GM12878 (cell line): ENCODE measurements around the gene SNCA. TPM values are rescaled to one million over a fixed set of nuclear protein-coding genes. Genes with fewer than 3 reads are reported as not detected.

ENCODE experiments used
- ATAC-seq: fragments of 200-7000 bp; cut with Tn5 transposase; 3 replicates; pipeline ENCODE4 v1.9.1; 2020; ENCODE audit warnings: mild to moderate bottlenecking, moderate library complexity
- BruUV-seq: library from RNA; stranded (reverse); fragments of 400-500 nt; replicated peaks from 2 replicates; lab custom pipeline; 2021; lab: Mats Ljungman, UMichigan
- CTCF ChIA-PET: fragments of 300-600 bp; sonication (Branson Sonifier 250); formaldehyde crosslinking; extraction: SDS; loops from one replicate; lab custom pipeline; 2021; ENCODE audit warnings: inconsistent platforms; lab: Yijun Ruan, JAX
- POLR2A ChIA-PET: fragments of 350-600 bp; formaldehyde crosslinking; extraction: SDS; loops from one replicate; lab custom pipeline; 2021; ENCODE audit warnings: inconsistent platforms; lab: Charles Lee
- RAD21 ChIA-PET: fragments of 300-600 bp; sonication (Branson Sonifier 250); formaldehyde crosslinking; loops from one replicate; lab custom pipeline; 2023; ENCODE audit warnings: antibody characterized with exemption; ENCODE audit not compliant: unreplicated experiment; lab: Charles Lee
- SMC1A ChIA-PET: fragments of 300-600 bp; sonication (Branson Sonifier 250); formaldehyde crosslinking; loops from one replicate; lab custom pipeline; 2023; ENCODE audit not compliant: unreplicated experiment, uncharacterized antibody; lab: Charles Lee
- DNase-seq: peaks from one replicate; pipeline ENCODE4 v3.0.0-alpha.2; 2011; ENCODE audit warnings: low read depth, low spot score
- FAIRE-seq: peaks from 3 replicates; lab custom pipeline; 2011; peaks lifted over from hg19 to GRCh38; lab: Jason Lieb, UNC
- H2AFZ ChIP-seq: 2 replicates; pipeline ENCODE4 v1.6.0; 2011; ENCODE audit warnings: low read depth, low read length, control low read depth; ENCODE audit not compliant: control insufficient read depth
- H3K27ac ChIP-seq: 2 replicates; pipeline ENCODE4 v1.5.1; 2011; ENCODE audit warnings: control low read depth; ENCODE audit not compliant: control insufficient read depth, insufficient read depth
- H3K27me3 ChIP-seq, 2 experiments: replicated peaks in 1 of 2; 2 replicates each; pipeline versions ENCODE4 v1.6.0 to v1.6.1; 2011; ENCODE audit warnings: low read length in 1 of 2; ENCODE audit not compliant: control insufficient read depth in 2 of 2, insufficient read depth in 2 of 2
- H3K36me3 ChIP-seq, 2 experiments: 2 replicates each; pipeline ENCODE4 v1.5.1; 2011; ENCODE audit warnings: low read length in 1 of 2; ENCODE audit not compliant: control insufficient read depth in 2 of 2, insufficient read depth in 2 of 2
- H3K4me1 ChIP-seq: 2 replicates; pipeline ENCODE4 v1.6.1; 2011; ENCODE audit warnings: mild to moderate bottlenecking, low read length, moderate library complexity, mixed read lengths; ENCODE audit not compliant: control insufficient read depth, insufficient read depth
- H3K4me2 ChIP-seq: 2 replicates; pipeline ENCODE4 v1.6.0; 2011; ENCODE audit warnings: control low read depth; ENCODE audit not compliant: control insufficient read depth, insufficient read depth
- H3K4me3 ChIP-seq: fragments of 200-600 bp; sonication (generic); 2 replicates; pipeline ENCODE4 v1.5.1; 2016
- H3K79me2 ChIP-seq: 2 replicates; pipeline ENCODE4 v1.6.0; 2011; ENCODE audit warnings: low read length; ENCODE audit not compliant: control insufficient read depth, insufficient read depth
- H3K9ac ChIP-seq: 2 replicates; pipeline ENCODE4 v1.8.0; 2011; ENCODE audit warnings: low read length, control low read depth, mixed read lengths; ENCODE audit not compliant: control insufficient read depth, insufficient read depth
- H3K9me3 ChIP-seq: replicated peaks from 3 replicates; pipeline ENCODE4 v1.5.1; 2011; ENCODE audit warnings: mild to moderate bottlenecking, low read length; ENCODE audit not compliant: control insufficient read depth, insufficient read depth
- H4K20me1 ChIP-seq: 2 replicates; pipeline ENCODE4 v1.6.0; 2011; ENCODE audit not compliant: control insufficient read depth, insufficient read depth
- EGR1 ChIP-seq, 2 experiments: IDR thresholded peaks; 1 replicate in 1 of 2; 2 replicates in 1 of 2; pipeline ENCODE4 v1.6.1; 2011 to 2012; ENCODE audit warnings: low read depth in 2 of 2, low read length in 2 of 2, borderline replicate concordance in 1 of 2, mild to moderate bottlenecking in 1 of 2, moderate library complexity in 1 of 2
- MYC ChIP-seq: IDR thresholded peaks from 2 replicates; pipeline ENCODE4 v1.6.1; 2011; ENCODE audit warnings: mild to moderate bottlenecking, low read length, moderate library complexity, inconsistent platforms; ENCODE audit not compliant: insufficient read depth, insufficient replicate concordance, insufficient read length, severe bottlenecking
- NFIC ChIP-seq: IDR thresholded peaks from 2 replicates; pipeline ENCODE4 v1.6.1; 2012; ENCODE audit warnings: low read depth, mild to moderate bottlenecking, inconsistent platforms, low read length, moderate library complexity
- NR2C1 ChIP-seq: fragments of 450-650 bp; IDR thresholded peaks from 2 replicates; pipeline ENCODE4 v1.6.1; 2017; ENCODE audit warnings: antibody characterized with exemption, mild to moderate bottlenecking, moderate library complexity
- NR2F1 ChIP-seq: fragments of 450-650 bp; conservative IDR thresholded peaks from 2 replicates; pipeline ENCODE4 v1.6.1; 2017; ENCODE audit warnings: mild to moderate bottlenecking
- PAX5 ChIP-seq: IDR thresholded peaks from 2 replicates; pipeline ENCODE4 v1.6.1; 2011; ENCODE audit warnings: low read depth, low read length, borderline replicate concordance
- SIN3A ChIP-seq: IDR thresholded peaks from 2 replicates; pipeline ENCODE4 v1.6.1; 2012; ENCODE audit warnings: low read depth, low read length, improper control_type of control experiment
- SMAD1 ChIP-seq: fragments of 450-650 bp; IDR thresholded peaks from 2 replicates; pipeline ENCODE4 v1.6.1; 2018; ENCODE audit warnings: mild to moderate bottlenecking, low read depth; ENCODE audit not compliant: partially characterized antibody
- SMARCA5 ChIP-seq: fragments of 450-650 bp; IDR thresholded peaks from 2 replicates; pipeline ENCODE4 v1.6.1; 2017; ENCODE audit warnings: mild to moderate bottlenecking
- TAF1 ChIP-seq: IDR thresholded peaks from 2 replicates; pipeline ENCODE4 v1.6.1; 2011; ENCODE audit warnings: mild to moderate bottlenecking, low read depth, low read length, borderline replicate concordance
- TBL1XR1 ChIP-seq: IDR thresholded peaks from 2 replicates; pipeline ENCODE4 v1.6.1; 2012; ENCODE audit warnings: low read depth, low read length, improper control_type of control experiment
- TCF3 ChIP-seq: IDR thresholded peaks from 2 replicates; pipeline ENCODE4 v1.6.1; 2012; ENCODE audit warnings: low read depth, mild to moderate bottlenecking, low read length, borderline replicate concordance; ENCODE audit not compliant: insufficient read depth
- YBX1 ChIP-seq: fragments of 450-650 bp; IDR thresholded peaks from 2 replicates; pipeline ENCODE4 v1.6.1; 2016; ENCODE audit warnings: antibody characterized with exemption
- ZNF384 ChIP-seq: IDR thresholded peaks from 2 replicates; pipeline ENCODE4 v1.6.1; 2012; ENCODE audit warnings: low read depth, mild to moderate bottlenecking, low read length, improper control_type of control experiment, borderline replicate concordance
- ZSCAN29 ChIP-seq: fragments of 450-650 bp; IDR thresholded peaks from 2 replicates; pipeline ENCODE4 v1.6.1; 2017; ENCODE audit warnings: mild to moderate bottlenecking, moderate library complexity
- WGBS: methylation state at CpG from one replicate; pipeline ENCODE4 v1.1.6; 2016; ENCODE audit warnings: low lambda C conversion rate; ENCODE audit not compliant: insufficient replicate concordance, insufficient coverage; ENCODE audit errors: missing lambda C conversion rate; 5-methylcytosine and 5-hydroxymethylcytosine counted together
- in situ Hi-C: fragments of 300-500 bp; cut with MboI; formaldehyde crosslinking; loops from 9 replicates; pipeline ENCODE4 v1.14.3; 2018; ENCODE audit warnings: mixed read lengths
- intact Hi-C: fragments of 100-400 bp; cut with micrococcal nuclease; formaldehyde crosslinking; loops from one replicate; pipeline ENCODE4 v1.14.2; 2022; ENCODE audit not compliant: unreplicated experiment
- polyA plus RNA-seq, 11 experiments: library from polyadenylated mRNA; depleted of rRNA in 4 of 11; unstranded in 6 of 11; stranded (reverse) in 5 of 11; fragments of >200 nt; fragmentation: Nextera tagmentation in 4 of 11; fragmentation: Illumina TruSeq in 1 of 11; extraction: Ambion mirVana in 4 of 11; extraction: Trizol in 1 of 11; gene quantifications; 1 replicate in 1 of 11; 2 replicates in 10 of 11; pipeline versions ENCODE4 v1.2.1 to v1.2.3, GENCODE V29; 2011 to 2016; ENCODE audit warnings: inconsistent platforms in 2 of 11, missing spikeins in 2 of 11, low read depth in 1 of 11
- total RNA-seq, 4 experiments: library from RNA; depleted of rRNA in 3 of 4; stranded (reverse); fragments of >200 nt in 3 of 4; fragmentation: Illumina TruSeq in 1 of 4; extraction: Trizol in 1 of 4; gene quantifications; 2 replicates each; pipeline versions ENCODE4 v1.2.1 to v1.2.3, GENCODE V29; 2013 to 2021
- TF ChIP-seq, protein P1 (sequence below): fragments of 450-650 bp; formaldehyde crosslinking; IDR thresholded peaks from 2 replicates; pipeline ENCODE4 v1.4.0; 2022; ENCODE audit warnings: mild to moderate bottlenecking, moderate library complexity
- TF ChIP-seq, protein P2 (sequence below): fragments of 450-650 bp; IDR thresholded peaks from 2 replicates; pipeline ENCODE4 v1.6.1; 2016; ENCODE audit warnings: mild to moderate bottlenecking

SNCA gene
- total and polyA plus RNA-seq, 10 of the 15 experiments (the other 5 are each of a cell fraction or from before 2014, with no cell fraction given): 0.22 TPM; not detected in 9

DNA sequence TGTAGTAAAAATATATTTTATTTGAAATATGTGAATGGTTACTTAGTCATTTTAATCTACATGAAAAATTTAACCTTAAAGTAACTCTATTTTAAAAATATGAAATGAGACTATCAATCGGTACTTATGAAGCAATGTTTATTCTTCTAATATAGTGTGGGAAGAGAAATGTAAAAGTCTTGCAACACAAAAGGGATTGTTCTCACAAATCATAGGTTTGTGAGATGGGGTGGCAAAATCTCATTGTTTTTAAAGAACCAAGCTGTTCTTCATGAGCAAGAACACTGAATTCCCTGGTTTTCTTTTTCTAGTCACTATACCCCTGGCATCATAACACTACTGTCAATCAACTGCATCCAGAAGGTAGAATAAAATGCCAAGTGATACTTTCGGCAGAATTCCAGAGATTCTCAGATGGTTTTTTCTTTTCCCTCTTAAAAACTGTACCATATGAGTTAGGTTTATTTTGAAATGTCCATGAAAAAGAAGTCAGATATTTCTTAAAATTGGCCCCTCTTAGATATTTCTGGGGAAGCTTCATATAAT is 52.2 kb downstream of the SNCA start:
- in situ Hi-C loops: no loop called here

DNA sequence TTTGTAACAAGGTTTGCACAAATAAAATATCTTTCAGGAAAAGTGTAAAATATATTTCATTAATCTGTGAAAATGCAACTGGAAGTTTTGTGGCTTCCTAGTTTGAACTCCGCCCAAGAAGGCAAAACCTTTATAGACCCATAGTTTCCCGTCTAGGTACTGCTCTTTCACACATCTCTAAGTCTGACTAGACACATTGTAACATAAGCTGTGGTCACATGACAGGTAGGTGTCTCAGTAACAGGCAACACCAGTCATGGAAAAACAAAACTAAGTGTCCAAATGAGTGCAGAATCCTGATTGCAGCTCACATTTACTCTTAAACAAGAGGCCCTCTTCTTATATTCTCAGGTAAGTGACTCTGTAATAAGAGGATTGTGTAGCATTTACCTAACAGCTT is 55.6 kb downstream of the SNCA start:
- Histone ChIP-seq H3K79me2 (no peaks in the 10 kb centered on the region), H3K4me1 (no peaks in the 10 kb centered on the region), H3K9ac (no peak overlapping the region), H3K27me3 (no peaks in the 10 kb centered on the region), H3K27ac (no peak overlapping the region), H3K9me3 (no peaks in the 10 kb centered on the region), H4K20me1 (no peaks in the 10 kb centered on the region), H2AFZ (no peak overlapping the region), H3K4me2 (no peak overlapping the region), H3K36me3 (no peaks in the 10 kb centered on the region), H3K4me3 (no peak overlapping the region)
- ATAC-seq (no peak), DNase-seq (no peak), FAIRE-seq (no peak)
- in situ Hi-C loops (no loop called here), intact Hi-C loops (no loop called here)
- ChIA-PET POLR2A (no interaction called here), CTCF (no interaction called here), SMC1A (interaction anchor here (1.1 kb wide), 1 partner anchor 9 kb away, joined by 3 read pairs; no protein-coding TSS in a partner anchor), RAD21 (no interaction called here)
- BruUV-seq: no TSS peak
- WGBS: 15% methylated on average over 2 of the region's 2 CpGs
- TF ChIP-seq SIN3A: no peak
- TF ChIP-seq, protein P1, sequence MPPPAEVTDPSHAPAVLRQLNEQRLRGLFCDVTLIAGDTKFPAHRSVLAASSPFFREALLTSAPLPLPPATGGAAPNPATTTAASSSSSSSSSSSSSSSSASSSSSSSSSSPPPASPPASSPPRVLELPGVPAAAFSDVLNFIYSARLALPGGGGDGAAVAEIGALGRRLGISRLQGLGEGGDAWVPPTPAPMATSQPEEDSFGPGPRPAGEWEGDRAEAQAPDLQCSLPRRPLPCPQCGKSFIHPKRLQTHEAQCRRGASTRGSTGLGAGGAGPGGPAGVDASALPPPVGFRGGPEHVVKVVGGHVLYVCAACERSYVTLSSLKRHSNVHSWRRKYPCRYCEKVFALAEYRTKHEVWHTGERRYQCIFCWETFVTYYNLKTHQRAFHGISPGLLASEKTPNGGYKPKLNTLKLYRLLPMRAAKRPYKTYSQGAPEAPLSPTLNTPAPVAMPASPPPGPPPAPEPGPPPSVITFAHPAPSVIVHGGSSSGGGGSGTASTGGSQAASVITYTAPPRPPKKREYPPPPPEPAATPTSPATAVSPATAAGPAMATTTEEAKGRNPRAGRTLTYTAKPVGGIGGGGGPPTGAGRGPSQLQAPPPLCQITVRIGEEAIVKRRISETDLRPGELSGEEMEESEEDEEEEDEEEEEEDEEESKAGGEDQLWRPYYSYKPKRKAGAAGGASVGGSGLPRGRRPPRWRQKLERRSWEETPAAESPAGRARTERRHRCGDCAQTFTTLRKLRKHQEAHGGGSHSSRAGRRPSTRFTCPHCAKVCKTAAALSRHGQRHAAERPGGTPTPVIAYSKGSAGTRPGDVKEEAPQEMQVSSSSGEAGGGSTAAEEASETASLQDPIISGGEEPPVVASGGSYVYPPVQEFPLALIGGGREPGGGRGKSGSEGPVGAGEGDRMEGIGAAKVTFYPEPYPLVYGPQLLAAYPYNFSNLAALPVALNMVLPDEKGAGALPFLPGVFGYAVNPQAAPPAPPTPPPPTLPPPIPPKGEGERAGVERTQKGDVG (CRISPR knock-in tag): no peak
- TF ChIP-seq MYC: no peak
- TF ChIP-seq EGR1 (IDR thresholded peaks at IDR 0.05; ENCODE audit: borderline replicate concordance in 1 of 2, low read depth in 2 of 2, low read length in 2 of 2): no peak
- no peak for TF ChIP-seq PAX5
- TF ChIP-seq ZNF384: no peak
- no peak for TF ChIP-seq ZSCAN29
- TF ChIP-seq SMARCA5: no peak
- TF ChIP-seq YBX1: no peak
- TF ChIP-seq SMAD1: no peak

More for the DNA sequence above, 52.2 kb downstream of the SNCA start:
- CTCF ChIA-PET: no interaction called here
- Histone ChIP-seq H3K27ac (no peak overlapping the region), H3K9me3 (no peaks in the 10 kb centered on the region), H4K20me1 (no peaks in the 10 kb centered on the region), H3K9ac (no peak overlapping the region), H3K4me2 (no peak overlapping the region), H3K79me2 (no peaks in the 10 kb centered on the region), H3K4me1 (no peaks in the 10 kb centered on the region), H3K4me3 (no peak overlapping the region), H3K27me3 (no peaks in the 10 kb centered on the region), H3K36me3 (no peaks in the 10 kb centered on the region), H2AFZ (no peak overlapping the region)
- intact Hi-C loops: no loop called here
- FAIRE-seq (no peak), ATAC-seq (no peak), DNase-seq (no peak)
- TF ChIP-seq, protein P2, sequence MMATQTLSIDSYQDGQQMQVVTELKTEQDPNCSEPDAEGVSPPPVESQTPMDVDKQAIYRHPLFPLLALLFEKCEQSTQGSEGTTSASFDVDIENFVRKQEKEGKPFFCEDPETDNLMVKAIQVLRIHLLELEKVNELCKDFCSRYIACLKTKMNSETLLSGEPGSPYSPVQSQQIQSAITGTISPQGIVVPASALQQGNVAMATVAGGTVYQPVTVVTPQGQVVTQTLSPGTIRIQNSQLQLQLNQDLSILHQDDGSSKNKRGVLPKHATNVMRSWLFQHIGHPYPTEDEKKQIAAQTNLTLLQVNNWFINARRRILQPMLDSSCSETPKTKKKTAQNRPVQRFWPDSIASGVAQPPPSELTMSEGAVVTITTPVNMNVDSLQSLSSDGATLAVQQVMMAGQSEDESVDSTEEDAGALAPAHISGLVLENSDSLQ: no peak
- TF ChIP-seq NR2C1 (no peak), TBL1XR1 (no peak), TAF1 (no peak), NR2F1 (no peak), TCF3 (no peak), ZNF384 (no peak), NFIC (no peak)
- SMC1A ChIA-PET: no interaction called here
- RAD21 ChIA-PET: no interaction called here
- BruUV-seq: no TSS peak
- 60% methylated on average over 2 of the region's 2 CpGs for WGBS
- POLR2A ChIA-PET: no interaction called here
